HG02840 (cell line): ENCODE measurements around the gene RCC2.
A peak's percentile ranks its signal among the peaks of the same experiment; 100 is the strongest.
"Not testable (repeated sequence)": the region's sequence is repeated elsewhere in the genome, so short reads cannot be mapped to it uniquely, and the experiment has no call there.

Experiments
- ATAC-seq: cut with Tn5 transposase; IDR thresholded peaks from one replicate; pipeline ENCODE4 v1.9.1; 2021; ENCODE audit warnings: mild to moderate bottlenecking, moderate library complexity, moderate number of reproducible peaks; ENCODE audit not compliant: unreplicated experiment, low FRiP score

Gene RCC2

GRCh38 chr1:17439250-17440073 lies at the start of gene RCC2:
TSS of gene RCC2 (minus strand) at chr1:17439677. CDS start at chr1:17438514, 1,163 bp downstream.
- peak; percentile 34 for ATAC-seq

DNA sequence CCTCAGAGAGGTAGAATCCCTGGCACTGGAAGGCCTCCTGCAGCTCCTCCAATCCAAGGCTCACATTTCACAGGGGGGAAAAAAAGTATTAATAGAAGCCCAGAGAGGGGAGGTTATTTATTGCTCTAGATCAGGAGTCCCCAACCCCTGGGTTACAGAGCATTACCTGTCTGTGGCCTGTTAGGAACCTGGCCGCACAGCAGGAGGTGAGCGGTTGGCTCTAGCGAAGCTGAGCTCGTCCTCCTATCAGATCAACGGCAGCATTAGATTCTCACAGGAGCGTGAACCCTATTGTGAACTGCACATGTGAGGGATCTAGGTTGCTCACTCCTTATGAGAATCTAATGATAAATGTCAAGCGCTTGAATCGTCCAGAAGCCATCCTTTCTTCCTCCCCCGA lies 46.8 kb upstream of the RCC2 start:
- ATAC-seq: no peak

GRCh38 chr1:17485281-17485680 lies 45.8 kb upstream of the RCC2 start:
- ATAC-seq: no peak

GRCh38 chr1:17481981-17482380 lies 42.5 kb upstream of the RCC2 start:
- ATAC-seq: not testable (repeated sequence)

DNA sequence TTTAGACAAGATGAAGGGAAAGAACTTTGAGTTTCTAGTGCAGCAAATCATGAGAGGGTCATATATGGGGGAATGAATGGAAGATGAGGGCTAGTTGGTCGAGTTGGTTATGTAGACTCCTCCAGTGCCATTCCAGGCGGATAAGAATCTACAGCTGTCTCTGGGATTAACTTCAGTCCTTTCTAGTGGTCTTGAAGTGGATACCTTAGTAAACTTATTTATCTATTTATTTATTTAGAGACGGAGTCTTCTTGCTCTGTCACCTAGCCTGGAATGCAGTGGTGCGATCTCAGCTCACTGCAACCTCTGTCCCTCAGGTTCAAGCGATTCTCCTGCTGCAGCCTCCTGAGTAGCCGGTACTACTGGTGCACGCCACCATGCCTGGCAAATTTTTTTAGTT lies 41.4 kb upstream of the RCC2 start:
- no peak for ATAC-seq

DNA sequence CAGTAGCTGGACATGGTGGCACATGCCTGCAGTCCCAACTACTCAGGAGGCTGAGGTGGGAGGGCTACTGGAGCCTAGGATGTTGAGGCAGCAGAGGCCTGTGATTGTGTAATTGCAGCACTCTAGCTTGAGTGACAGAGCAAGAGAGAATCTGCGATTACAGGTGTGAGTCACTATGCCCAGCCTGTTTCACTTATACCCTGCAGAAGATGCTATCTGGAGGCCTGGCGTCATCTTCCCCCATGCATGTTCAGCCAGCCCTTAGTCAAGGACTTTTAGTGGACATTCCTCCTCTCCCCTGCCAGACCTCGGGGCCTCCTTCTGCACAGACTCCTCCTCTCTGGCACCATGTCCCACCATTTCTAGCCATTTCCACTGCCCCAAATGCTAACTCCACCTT lies 36.3 kb upstream of the RCC2 start:
- no peak for ATAC-seq

DNA sequence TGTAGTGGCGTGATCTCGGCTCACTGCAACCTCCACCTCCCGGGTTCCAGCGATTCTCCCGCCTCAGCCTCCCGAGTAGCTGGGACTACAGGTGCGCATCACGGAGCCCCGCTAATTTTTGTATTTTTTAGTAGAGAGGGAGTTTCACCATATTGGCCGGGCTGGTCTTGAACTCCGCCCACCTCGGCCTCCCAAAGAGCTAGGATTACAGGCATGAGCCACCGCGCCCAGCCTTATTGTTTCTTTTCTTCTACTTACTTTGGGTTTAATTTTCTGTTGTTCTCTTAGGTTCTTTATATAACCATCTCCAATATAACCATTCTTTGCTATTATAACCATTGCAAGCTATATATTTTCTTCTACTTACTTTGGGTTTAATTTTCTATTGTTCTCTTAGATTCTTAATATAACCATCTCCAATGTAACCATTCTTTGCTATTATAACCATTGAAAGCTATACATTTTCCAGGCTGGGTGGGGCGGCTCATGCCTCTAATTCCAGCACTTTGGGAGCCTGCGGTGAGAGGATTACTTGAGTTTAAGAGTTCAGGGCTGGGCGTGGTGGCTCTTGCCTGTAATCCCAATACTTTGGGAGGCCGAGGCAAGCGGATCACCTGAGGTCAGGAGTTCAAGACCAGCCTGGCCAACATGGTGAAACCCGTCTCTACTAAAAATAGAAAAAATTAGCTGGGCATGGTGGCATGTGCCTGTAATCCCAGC lies 35.5 kb upstream of the RCC2 start:
- ATAC-seq: not testable (repeated sequence)

DNA sequence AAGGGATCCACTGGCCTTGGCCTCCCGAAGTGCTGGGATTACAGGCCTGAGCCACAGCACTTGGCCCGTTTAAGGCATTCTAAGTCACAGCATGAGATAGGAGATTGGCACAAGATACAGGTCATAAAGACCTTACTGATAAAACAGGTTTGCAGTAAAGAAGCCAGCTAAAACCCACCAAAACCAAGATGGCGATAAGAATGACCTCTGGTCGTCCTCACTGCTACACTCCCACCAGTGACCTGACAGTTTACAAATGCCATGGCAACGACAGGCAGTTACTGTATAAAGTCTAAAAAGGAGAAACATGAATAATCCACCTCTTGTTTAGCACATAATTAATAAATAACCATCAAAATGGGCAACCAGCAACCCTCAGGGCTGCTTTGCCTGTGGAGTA lies 33.3 kb upstream of the RCC2 start:
- ATAC-seq: no peak

DNA sequence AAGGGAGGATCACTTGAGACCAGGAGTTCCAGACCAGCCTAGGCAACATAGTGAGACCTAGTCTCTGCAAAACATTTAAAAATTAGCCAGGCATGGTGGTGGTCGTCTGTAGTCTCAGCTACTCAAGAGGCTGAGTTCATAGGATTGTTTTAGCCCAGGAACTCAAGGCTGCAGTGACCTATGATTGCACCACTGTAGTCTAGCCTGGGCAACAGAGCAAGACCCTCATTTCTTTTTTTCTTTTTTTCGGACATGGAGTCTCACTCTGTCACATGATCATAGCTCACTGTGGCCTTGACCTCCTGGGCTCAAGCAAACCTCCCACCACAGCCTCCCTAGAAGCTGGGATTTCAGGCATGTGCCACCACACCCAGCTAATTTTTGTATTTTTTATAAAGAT lies 31.9 kb upstream of the RCC2 start:
- no peak for ATAC-seq

- ATAC-seq: no peak
Measured at GRCh38 chr1:17470021-17470799, 30.7 kb upstream of the RCC2 start.

- ATAC-seq: not testable (repeated sequence)
Measured at GRCh38 chr1:17468357-17469265, 29.1 kb upstream of the RCC2 start.

DNA sequence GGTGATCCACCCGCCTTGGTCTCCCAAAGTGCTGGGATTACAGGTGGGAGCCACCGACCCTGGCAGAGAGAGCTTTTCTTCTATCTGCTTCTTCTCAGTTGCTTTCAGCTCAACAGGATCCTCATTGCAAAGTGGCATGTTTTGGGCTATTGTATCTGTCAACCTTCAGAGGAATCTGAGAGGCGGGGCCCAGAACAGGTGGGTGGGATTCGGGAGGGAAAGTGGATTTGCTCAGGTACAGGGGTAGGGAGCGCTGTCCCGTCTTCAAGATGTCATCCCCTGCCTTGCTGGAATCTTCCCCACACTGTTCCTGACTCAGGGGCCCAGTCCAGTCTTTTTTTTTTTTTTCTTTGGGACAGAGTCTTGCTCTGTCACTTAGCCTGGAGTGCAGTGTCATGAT lies 26.9 kb upstream of the RCC2 start:
- ATAC-seq: no peak

- no peak for ATAC-seq
Measured at GRCh38 chr1:17465228-17465627, 25.8 kb upstream of the RCC2 start.

DNA sequence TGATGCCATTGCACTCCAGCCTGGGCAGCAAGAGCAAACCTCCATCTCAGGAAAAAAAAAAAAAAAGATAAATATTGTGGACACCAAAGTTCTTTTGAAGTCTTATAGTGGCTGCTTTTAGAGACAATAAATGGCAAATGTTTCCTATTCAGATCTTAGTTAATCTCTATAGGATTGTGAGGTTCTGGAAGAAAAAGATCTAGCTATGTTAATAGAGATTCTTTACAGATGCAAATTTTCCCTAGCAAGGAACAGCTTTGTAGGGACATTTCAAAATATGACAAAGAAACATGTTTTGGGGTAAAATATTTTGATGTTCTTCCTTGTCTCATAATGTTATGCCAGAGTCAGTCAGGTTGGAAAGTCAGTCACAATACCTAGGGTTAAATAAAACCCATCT lies 24.5 kb upstream of the RCC2 start:
- ATAC-seq: no peak

- ATAC-seq: no peak
Measured at GRCh38 chr1:17462669-17463068, 23.2 kb upstream of the RCC2 start.

GRCh38 chr1:17460219-17460618 lies 20.7 kb upstream of the RCC2 start:
- ATAC-seq: no peak

DNA sequence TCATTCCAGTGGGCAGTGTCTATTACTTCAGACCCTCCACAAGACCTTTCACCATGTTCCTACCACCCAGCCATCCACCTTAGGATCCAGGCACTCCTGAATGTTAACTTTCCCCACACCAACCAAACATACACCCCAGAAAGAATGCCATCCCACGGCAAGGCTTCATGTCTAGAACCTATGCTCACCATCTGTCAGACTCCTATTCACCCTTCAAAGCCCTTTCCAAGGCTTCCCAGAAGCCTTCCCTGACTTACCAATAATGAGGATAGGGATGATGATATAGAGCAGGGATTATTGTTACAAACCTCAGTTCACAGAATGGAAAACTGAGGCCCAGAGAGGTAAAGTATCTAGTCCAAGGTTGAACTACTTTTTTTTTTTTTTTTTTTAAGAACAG lies 19.3 kb upstream of the RCC2 start:
- ATAC-seq: no peak

- no peak for ATAC-seq
Measured at GRCh38 chr1:17452686-17453085, 13.2 kb upstream of the RCC2 start.

- ATAC-seq: not testable (repeated sequence)
Measured at GRCh38 chr1:17452203-17452602, 12.7 kb upstream of the RCC2 start.

DNA sequence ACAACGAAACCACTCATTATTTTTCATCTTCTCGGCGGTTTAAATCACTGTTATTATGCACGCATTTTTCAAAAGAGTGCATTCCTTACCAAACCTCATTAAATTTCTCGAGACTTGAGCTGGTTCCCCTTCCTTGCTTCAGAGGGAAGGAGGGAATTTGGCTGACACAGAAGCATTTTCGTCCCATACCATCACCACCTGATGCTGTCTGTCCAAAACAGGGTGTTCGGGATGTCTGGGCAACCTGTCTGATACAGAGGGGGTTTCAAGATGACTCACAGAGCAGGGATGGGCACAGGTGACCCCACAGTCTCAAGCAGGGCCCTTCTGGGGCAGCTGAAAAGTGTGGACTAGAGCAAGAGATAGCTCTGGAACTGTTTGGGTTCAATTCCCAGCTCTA lies 12.3 kb upstream of the RCC2 start:
- ATAC-seq: no peak
